H1 (cell line): ENCODE results near the gene WDR35. TPM values are rescaled to one million over a fixed set of nuclear protein-coding genes. Genes with fewer than 3 reads are reported as not detected.

Experiments used
- CTCF ChIA-PET: fragments of 300-600 bp; sonication (Branson Sonifier 250); formaldehyde crosslinking; loops from one replicate; lab custom pipeline; 2021; ENCODE audit not compliant: partially characterized antibody; lab: Charles Lee
- POLR2A ChIA-PET: fragments of 300-600 bp; sonication (Branson Sonifier 250); formaldehyde crosslinking; loops from one replicate; lab custom pipeline; 2021; ENCODE audit warnings: inconsistent platforms; ENCODE audit not compliant: partially characterized antibody; lab: Charles Lee
- DNase-seq, 2 experiments: peaks; one replicate each; pipeline versions ENCODE4 v3.0.0 to v3.0.0-alpha.2; 2010 to 2022; ENCODE audit warnings: low spot score in 2 of 2, low read depth in 1 of 2, mixed read lengths in 1 of 2
- FAIRE-seq: peaks from 2 replicates; lab custom pipeline; 2011; peaks lifted over from hg19 to GRCh38; lab: Jason Lieb, UNC
- H2AFZ ChIP-seq: 2 replicates; pipeline ENCODE4 v1.8.1; 2012; ENCODE audit warnings: low read length, inconsistent platforms
- H2AK5ac ChIP-seq: 2 replicates; pipeline ENCODE4 v1.6.1; 2013; ENCODE audit warnings: low read depth, low read length
- H2BK120ac ChIP-seq: replicated peaks from 2 replicates; pipeline ENCODE3; 2013; ENCODE audit warnings: low read depth, low read length, inconsistent platforms
- H2BK12ac ChIP-seq: 2 replicates; pipeline ENCODE4 v1.6.1; 2013; ENCODE audit warnings: low read depth, low read length
- H2BK15ac ChIP-seq: 2 replicates; pipeline ENCODE4 v1.6.1; 2013; ENCODE audit warnings: low read length
- H2BK20ac ChIP-seq: 2 replicates; pipeline ENCODE4 v1.6.1; 2013; ENCODE audit warnings: low read length
- H2BK5ac ChIP-seq: 2 replicates; pipeline ENCODE4 v1.6.1; 2013; ENCODE audit warnings: low read depth, low read length
- H3K14ac ChIP-seq: 2 replicates; pipeline ENCODE4 v1.6.1; 2013; ENCODE audit warnings: inconsistent platforms; ENCODE audit not compliant: insufficient read length
- H3K18ac ChIP-seq: 2 replicates; pipeline ENCODE4 v1.6.1; 2013; ENCODE audit warnings: low read length; ENCODE audit errors: extremely low read depth
- H3K23ac ChIP-seq: 2 replicates; pipeline ENCODE4 v1.6.1; 2013; ENCODE audit warnings: inconsistent platforms; ENCODE audit not compliant: insufficient read length
- H3K23me2 ChIP-seq: 2 replicates; pipeline ENCODE4 v1.6.1; 2013; ENCODE audit warnings: low read depth, low read length
- H3K27ac ChIP-seq: 2 replicates; pipeline ENCODE4 v1.6.1; 2011; ENCODE audit warnings: low read depth, low read length, inconsistent platforms
- H3K27me3 ChIP-seq, 4 experiments: replicated peaks in 1 of 4; 1 replicate in 1 of 4; 2 replicates in 3 of 4; pipeline versions ENCODE4 v1.6.1 to v1.8.1; 2011 to 2013; ENCODE audit warnings: low read length in 3 of 4, mild to moderate bottlenecking in 3 of 4, inconsistent platforms in 2 of 4, mixed read lengths in 2 of 4, moderate library complexity in 1 of 4; ENCODE audit not compliant: control insufficient read depth in 3 of 4, insufficient read depth in 3 of 4; ENCODE audit errors: extremely low read depth in 1 of 4
- H3K36me3 ChIP-seq, 4 experiments: 2 replicates each; pipeline versions ENCODE4 v1.6.1 to v1.8.1; 2011 to 2013; ENCODE audit warnings: mild to moderate bottlenecking in 4 of 4, low read length in 3 of 4, moderate library complexity in 2 of 4, control low read depth in 1 of 4, inconsistent platforms in 1 of 4; ENCODE audit not compliant: insufficient read depth in 4 of 4, control insufficient read depth in 2 of 4
- H3K4ac ChIP-seq: replicated peaks from 2 replicates; pipeline ENCODE3; 2013; ENCODE audit warnings: low read length, low read depth, mixed read lengths, inconsistent platforms; ENCODE audit not compliant: insufficient read length
- H3K4me1 ChIP-seq, 4 experiments: replicated peaks in 1 of 4; 1 replicate in 1 of 4; 2 replicates in 3 of 4; pipeline versions ENCODE4 v1.6.1 to v1.8.1; 2011 to 2013; ENCODE audit warnings: low read length in 3 of 4, inconsistent platforms in 2 of 4, mixed read lengths in 1 of 4; ENCODE audit not compliant: insufficient read depth in 4 of 4, control insufficient read depth in 3 of 4
- H3K4me2 ChIP-seq, 2 experiments: 2 replicates each; pipeline versions ENCODE4 v1.6.1 to v1.8.1; 2011 to 2013; ENCODE audit warnings: low read depth in 2 of 2, low read length in 2 of 2, control low read depth in 1 of 2, inconsistent platforms in 1 of 2, mild to moderate bottlenecking in 1 of 2; ENCODE audit not compliant: insufficient read depth in 1 of 2
- H3K4me3 ChIP-seq, 4 experiments: fragments of 200-600, 300-600 bp in 1 of 4; sonication (generic), shearing (Covaris generic), sonication (Bioruptor Twin) in 1 of 4; 2 replicates each; pipeline versions ENCODE4 v1.5.1 to v1.8.1; 2011 to 2016; ENCODE audit warnings: low read length in 4 of 4, low read depth in 3 of 4, control low read depth in 2 of 4, inconsistent platforms in 2 of 4, mild to moderate bottlenecking in 2 of 4, mixed read lengths in 1 of 4, moderate library complexity in 1 of 4; ENCODE audit not compliant: insufficient read depth in 2 of 4; ENCODE audit errors: extremely low read depth in 1 of 4
- H3K56ac ChIP-seq: replicated peaks from 2 replicates; pipeline ENCODE3; 2013; ENCODE audit warnings: low read depth, mild to moderate bottlenecking, mixed read lengths, low read length, inconsistent platforms; ENCODE audit not compliant: insufficient read length
- H3K79me1 ChIP-seq: 2 replicates; pipeline ENCODE4 v1.6.1; 2013; ENCODE audit warnings: low read depth, low read length, control low read depth
- H3K79me2 ChIP-seq, 2 experiments: 2 replicates each; pipeline versions ENCODE4 v1.6.1 to v1.8.1; 2012 to 2013; ENCODE audit warnings: low read length in 2 of 2, mild to moderate bottlenecking in 2 of 2, inconsistent platforms in 1 of 2; ENCODE audit not compliant: insufficient read depth in 2 of 2, control insufficient read depth in 1 of 2
- H3K9ac ChIP-seq, 4 experiments: replicated peaks in 1 of 4; 1 replicate in 1 of 4; 2 replicates in 3 of 4; pipeline versions ENCODE4 v1.6.1 to v1.8.1; 2011 to 2013; ENCODE audit warnings: low read depth in 3 of 4, low read length in 3 of 4, control low read depth in 2 of 4, mild to moderate bottlenecking in 2 of 4, moderate library complexity in 2 of 4, inconsistent platforms in 1 of 4; ENCODE audit errors: extremely low read depth in 1 of 4
- H3K9me3 ChIP-seq, 2 experiments: 2 replicates each; pipeline versions ENCODE4 v1.6.1 to v1.8.1; 2012 to 2013; ENCODE audit warnings: mild to moderate bottlenecking in 2 of 2, moderate library complexity in 2 of 2, control low read depth in 1 of 2, inconsistent platforms in 1 of 2, low read depth in 1 of 2, low read length in 1 of 2, mixed read lengths in 1 of 2; ENCODE audit not compliant: insufficient read depth in 2 of 2
- H4K20me1 ChIP-seq, 2 experiments: replicated peaks in 1 of 2; 2 replicates each; pipeline versions ENCODE3 to v1.8.1; 2011 to 2013; ENCODE audit warnings: inconsistent platforms in 2 of 2, low read length in 2 of 2, mild to moderate bottlenecking in 1 of 2; ENCODE audit not compliant: insufficient read depth in 2 of 2, control insufficient read depth in 1 of 2
- H4K5ac ChIP-seq: 2 replicates; pipeline ENCODE4 v1.6.1; 2013; ENCODE audit warnings: low read length, low read depth, mixed read lengths, inconsistent platforms; ENCODE audit not compliant: insufficient read length
- H4K8ac ChIP-seq: 2 replicates; pipeline ENCODE4 v1.8.0; 2013; ENCODE audit warnings: mild to moderate bottlenecking, moderate library complexity, low read length, inconsistent platforms; ENCODE audit not compliant: insufficient read depth; ENCODE audit errors: extremely low read depth
- H4K91ac ChIP-seq: replicated peaks from 2 replicates; pipeline ENCODE3; 2013; ENCODE audit warnings: low read length, mixed read lengths, inconsistent platforms; ENCODE audit not compliant: insufficient read length
- ASH2L ChIP-seq: fragments of 200-600, 300-600 bp; sonication (generic); IDR thresholded peaks from one replicate; pipeline ENCODE4 v1.7.1; 2017; ENCODE audit warnings: low read length
- ATF2 ChIP-seq: IDR thresholded peaks from 2 replicates; pipeline ENCODE4 v1.6.1; 2012; ENCODE audit warnings: low read length, inconsistent platforms
- BCL11A ChIP-seq, 2 experiments: IDR thresholded peaks; one replicate each; pipeline ENCODE4 v1.6.1; 2011; ENCODE audit warnings: low read depth in 2 of 2, low read length in 2 of 2, mild to moderate bottlenecking in 2 of 2
- CHD2 ChIP-seq: IDR thresholded peaks from 2 replicates; pipeline ENCODE4 v1.6.1; 2012; ENCODE audit warnings: low read length, improper control_type of control experiment
- HDAC6 ChIP-seq: IDR thresholded peaks from one replicate; pipeline ENCODE4 v1.7.1; 2012; ENCODE audit warnings: low read depth, mild to moderate bottlenecking, inconsistent platforms, low read length, moderate library complexity
- JUND ChIP-seq: IDR thresholded peaks from 2 replicates; pipeline ENCODE4 v1.6.1; 2011; ENCODE audit warnings: mild to moderate bottlenecking, improper control_type of control experiment, low read length
- KDM5A ChIP-seq: fragments of 200-600 bp; IDR thresholded peaks from 2 replicates; pipeline ENCODE4 v1.7.1; 2012; ENCODE audit warnings: mild to moderate bottlenecking, low read length, inconsistent platforms, mixed read lengths
- POLR2A ChIP-seq, 2 experiments: IDR thresholded peaks; 1 replicate in 1 of 2; 2 replicates in 1 of 2; pipeline ENCODE4 v1.6.1; 2011; ENCODE audit warnings: low read depth in 2 of 2, low read length in 2 of 2, mild to moderate bottlenecking in 2 of 2; ENCODE audit errors: control extremely low read depth in 1 of 2
- RBBP5 ChIP-seq: IDR thresholded peaks from 2 replicates; pipeline ENCODE4 v1.7.1; 2012; ENCODE audit warnings: low read depth, mild to moderate bottlenecking, inconsistent platforms, low read length, moderate library complexity, borderline replicate concordance
- SIN3A ChIP-seq, 2 experiments: IDR thresholded peaks in 1 of 2; conservative IDR thresholded peaks in 1 of 2; 2 replicates each; pipeline ENCODE4 v1.6.1; 2011 to 2012; ENCODE audit warnings: low read length in 2 of 2, improper control_type of control experiment in 1 of 2, low read depth in 1 of 2, mild to moderate bottlenecking in 1 of 2
- SP2 ChIP-seq: IDR thresholded peaks from 2 replicates; pipeline ENCODE4 v1.6.1; 2012; ENCODE audit warnings: mild to moderate bottlenecking, low read length, inconsistent platforms
- SRF ChIP-seq: IDR thresholded peaks from 2 replicates; pipeline ENCODE4 v1.6.1; 2011; ENCODE audit warnings: mild to moderate bottlenecking, low read depth, low read length, moderate library complexity
- YY1 ChIP-seq: IDR thresholded peaks from 2 replicates; pipeline ENCODE4 v1.6.1; 2011; ENCODE audit warnings: low read depth, mild to moderate bottlenecking, low read length
- ZNF274 ChIP-seq: IDR thresholded peaks from 2 replicates; pipeline ENCODE4 v1.7.0; 2012; ENCODE audit warnings: low read length, borderline replicate concordance; ENCODE audit errors: extremely low read depth
- WGBS, 2 experiments: shearing (Covaris generic) in 1 of 2; methylation state at CpG; one replicate each; pipeline versions ENCODE4 v1.1.6 to v1.1.7; 2013 to 2015; ENCODE audit warnings: low lambda C conversion rate in 2 of 2, mixed read lengths in 2 of 2, inconsistent platforms in 1 of 2, low coverage in 1 of 2, missing lambda C conversion rate in 1 of 2; ENCODE audit not compliant: insufficient replicate concordance in 2 of 2, insufficient coverage in 1 of 2, insufficient read length in 1 of 2; ENCODE audit errors: extremely low coverage in 1 of 2, missing lambda C conversion rate in 1 of 2; 5-methylcytosine and 5-hydroxymethylcytosine counted together
- polyA plus RNA-seq, 7 experiments: library from polyadenylated mRNA; depleted of rRNA in 3 of 7; stranded (reverse) in 5 of 7; unstranded in 2 of 7; fragments of >200 nt in 5 of 7; fragments of 200-250 nt in 2 of 7; gene quantifications; 1 replicate in 5 of 7; 2 replicates in 1 of 7; 4 replicates in 1 of 7; pipeline versions ENCODE4 v1.2.1 to v1.2.3, GENCODE V29; 2011 to 2013; ENCODE audit warnings: missing spikeins in 2 of 7, mixed read lengths in 2 of 7
- total RNA-seq: library from RNA; stranded (reverse); fragmentation: NEBNext Ultra II Directional; extraction: Animal tissue kit (Norgen Biotek cat#: 25700); gene quantifications from 2 replicates; pipeline ENCODE4 v1.2.1, GENCODE V29; 2021

Gene WDR35
- total and polyA plus RNA-seq, 2 of the 8 experiments (the other 6 are each of a cell fraction or from before 2014, with no cell fraction given): 9.0 to 25.5 TPM

- Histone ChIP-seq H4K20me1 (no peaks in the 10 kb centered on the region), H3K23ac (no peak overlapping the region), H3K18ac (no peak overlapping the region), H3K79me1 (no peaks in the 10 kb centered on the region), H4K91ac (no peak overlapping the region), H2AK5ac (no peak overlapping the region), H2BK5ac (no peak overlapping the region), H4K8ac (no peak overlapping the region), H4K5ac (no peak overlapping the region), H3K14ac (no peak overlapping the region), H2BK120ac (no peak overlapping the region), H3K4me2 (no peak overlapping the region), H2BK20ac (no peak overlapping the region), H3K9me3 (no peaks in the 10 kb centered on the region), H3K79me2 (no peaks in the 10 kb centered on the region), H3K23me2 (no peaks in the 10 kb centered on the region), H3K4ac (no peak overlapping the region), H3K56ac (no peak overlapping the region), H3K9ac (no peak overlapping the region), H2AFZ (no peak overlapping the region), H2BK15ac (no peak overlapping the region), H3K4me3 (no peak overlapping the region), H2BK12ac (no peak overlapping the region), H3K27ac (no peak overlapping the region), H3K27me3 (no peaks in the 10 kb centered on the region), H3K36me3 (peaks cover 3 to 45% (median 18%) of the 10 kb centered on the region in 4 experiments; a peak in 7 of 8 replicates), H3K4me1 (no peaks in the 10 kb centered on the region)
- ChIA-PET CTCF (interaction anchor here (2.1 kb wide), 1 partner anchor 8 kb away, joined by 5 read pairs; no protein-coding TSS in a partner anchor), POLR2A (no interaction called here)
- TF ChIP-seq SP2 (no peak), POLR2A (IDR thresholded peaks at IDR 0.05; ENCODE audit: control extremely low read depth in 1 of 2, low read depth in 2 of 2, low read length in 2 of 2) (no peak), JUND (no peak), CHD2 (no peak), SRF (no peak), RBBP5 (no peak), ATF2 (no peak), HDAC6 (no peak), YY1 (no peak), ZNF274 (no peak), KDM5A (no peak), BCL11A (IDR thresholded peaks at IDR 0.05; ENCODE audit: low read depth in 2 of 2, low read length in 2 of 2) (no peak), SIN3A (conservative IDR thresholded peaks at IDR 0.05 in 1 of 2, IDR thresholded peaks at IDR 0.05 in 1 of 2; ENCODE audit: low read depth in 1 of 2, low read length in 2 of 2) (no peak), ASH2L (no peak)
- WGBS, 2 experiments: 87% methylated on average over 2 of the region's 2 CpGs; no CpG with 5 or more reads in 1 of the 2 experiments
- no peak for DNase-seq
- no peak for FAIRE-seq
Measured at GRCh38 chr2:19936203-19936602, 53.7 kb downstream of the WDR35 start.
